Midbrain (tissue), 1 donor: ENCODE measurements around the gene NBAS.

ENCODE experiments used
- DNase-seq: peaks from one replicate; lab custom pipeline; 2025; lab: John Stamatoyannopoulos, UW

NBAS gene

DNA sequence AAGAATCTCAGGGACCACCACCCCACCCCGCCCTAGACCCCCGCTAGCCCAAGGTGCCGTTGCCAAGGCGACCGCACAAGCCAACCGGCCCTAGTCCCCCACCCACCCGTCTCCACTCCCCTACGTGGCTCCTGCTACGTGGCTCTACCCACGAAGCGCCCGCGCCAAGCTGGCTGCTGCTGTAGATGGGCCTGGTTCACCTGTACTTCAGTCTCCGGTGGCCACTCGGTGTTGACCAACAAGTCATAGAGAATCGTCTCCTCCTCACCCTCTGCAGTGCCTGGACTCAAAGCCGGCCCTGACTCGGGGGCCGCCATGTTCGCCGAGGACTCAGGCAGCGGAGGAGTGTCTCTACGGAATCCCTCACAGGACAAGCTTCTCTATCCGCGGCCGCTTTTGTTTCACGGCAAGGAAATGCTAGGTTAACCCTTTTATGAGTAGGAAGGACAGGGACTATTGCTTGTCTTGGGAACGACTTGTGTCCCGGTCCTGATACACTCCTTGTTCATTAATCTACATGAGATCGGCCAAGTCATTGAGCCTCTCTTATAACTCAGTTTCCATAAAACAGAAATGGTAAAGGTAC, at the start of gene NBAS:
Gene NBAS, minus strand, starts transcription at position 347 of the 586 bp plus-strand sequence. Its CDS starts 30 bp downstream, at position 317.
- DNase-seq = peak; percentile 89

DNA sequence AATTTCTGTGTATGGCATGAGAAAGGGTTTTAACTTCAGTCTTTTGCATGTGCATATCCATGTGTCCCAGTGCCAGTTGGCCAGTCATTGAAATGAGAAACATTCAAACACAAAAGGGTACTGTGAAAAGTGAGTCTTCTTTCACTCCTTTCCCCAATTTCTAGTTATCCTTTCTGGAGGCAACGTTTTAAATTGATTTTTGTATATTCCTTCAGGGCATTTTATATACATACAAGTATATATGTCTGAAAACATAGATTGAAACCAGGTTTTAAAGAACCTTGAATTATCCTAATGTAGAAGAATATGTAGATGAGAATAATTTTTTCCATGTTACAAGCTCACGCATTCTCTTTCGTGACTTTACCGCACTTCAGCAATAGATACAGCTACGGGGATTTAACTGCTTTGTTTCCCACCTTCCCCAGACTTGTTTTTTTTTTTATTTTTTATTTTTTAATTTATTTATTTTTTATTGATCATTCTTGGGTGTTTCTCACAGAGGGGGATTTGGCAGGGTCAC, 49.4 kb upstream of the NBAS start:
- DNase-seq = no peak

DNA sequence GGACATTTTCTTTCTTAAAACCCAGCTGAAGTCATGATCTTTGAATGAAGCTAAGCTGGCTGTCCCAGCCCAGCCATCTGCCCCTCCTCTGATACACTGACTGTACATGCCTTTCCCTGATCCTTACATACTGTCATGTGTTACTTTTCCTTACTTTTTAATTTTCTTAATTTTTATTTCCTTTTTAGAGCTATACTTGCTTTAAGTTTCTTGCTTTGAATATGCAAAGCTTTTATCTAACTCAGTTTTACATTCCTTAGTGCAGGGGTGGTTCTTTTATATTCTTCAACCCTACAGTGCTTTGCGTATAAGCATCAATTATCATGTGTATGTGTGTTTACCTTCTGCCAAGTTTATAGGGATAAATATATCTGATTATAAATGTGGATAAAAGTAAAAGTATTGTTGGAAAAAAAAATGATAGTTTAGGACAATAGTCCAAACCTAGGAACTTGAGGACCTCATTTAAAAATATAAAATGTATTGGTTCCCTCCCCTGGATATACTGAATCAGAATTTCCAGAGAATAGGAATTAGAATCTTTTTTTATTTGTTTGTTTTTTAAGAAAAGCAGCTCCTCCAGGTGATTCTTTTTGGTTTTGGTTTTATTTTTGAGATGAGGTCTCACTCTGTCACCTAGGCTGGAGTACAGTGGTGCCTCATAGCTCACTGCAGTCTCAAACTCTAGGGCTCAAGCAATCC, 48.4 kb upstream of the NBAS start:
- no peak for DNase-seq

DNA sequence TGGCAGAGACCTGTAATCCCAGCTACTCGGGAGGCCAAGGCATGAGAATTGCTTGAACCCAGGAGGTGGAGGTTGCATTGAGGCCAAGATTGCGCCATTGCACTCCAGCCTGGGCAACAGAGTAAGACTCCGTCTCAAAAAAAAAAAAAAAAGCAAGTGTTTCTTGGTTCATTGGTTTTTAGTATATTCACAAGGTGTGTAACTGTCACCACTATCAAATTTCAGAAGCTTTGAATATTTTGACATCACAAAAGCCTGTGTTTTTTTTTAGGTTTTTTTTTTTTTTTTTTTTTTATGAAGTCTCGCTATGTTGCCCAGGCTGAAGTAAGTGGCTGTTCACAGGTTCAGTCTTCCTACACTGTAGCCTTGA, 47.2 kb upstream of the NBAS start:
- no peak for DNase-seq

DNA sequence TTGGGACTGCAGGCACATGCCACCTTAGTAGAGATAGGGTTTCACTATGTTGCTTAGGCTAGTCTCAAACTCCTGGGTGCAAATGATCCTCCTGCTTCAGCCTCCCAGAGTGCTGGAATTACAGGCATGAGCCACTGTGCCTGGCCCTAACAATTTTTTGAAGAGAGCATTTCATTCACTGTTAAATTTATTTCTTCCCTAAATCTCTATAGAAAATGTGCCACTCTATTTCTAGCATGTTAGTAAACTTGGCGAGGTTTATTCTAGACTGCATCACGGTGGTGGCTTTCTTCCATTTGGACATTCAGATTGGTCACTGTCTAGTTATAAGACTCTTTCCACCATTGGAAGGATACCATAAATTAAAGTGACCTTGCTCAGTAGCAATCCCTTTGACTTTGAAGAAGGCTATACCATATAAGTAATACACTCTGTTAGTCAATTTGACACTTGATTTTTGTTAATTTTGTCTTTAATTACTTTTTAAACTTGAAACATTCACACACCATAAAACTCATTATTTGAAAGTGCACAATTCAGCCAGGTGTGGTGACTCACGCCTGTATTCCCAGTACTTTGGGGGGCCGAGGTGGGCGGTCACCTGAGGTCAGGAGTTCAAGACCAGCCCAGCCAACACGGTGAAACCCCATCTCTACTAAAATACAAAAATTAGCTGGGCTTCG, 46.7 kb upstream of the NBAS start:
- no peak for DNase-seq

DNA sequence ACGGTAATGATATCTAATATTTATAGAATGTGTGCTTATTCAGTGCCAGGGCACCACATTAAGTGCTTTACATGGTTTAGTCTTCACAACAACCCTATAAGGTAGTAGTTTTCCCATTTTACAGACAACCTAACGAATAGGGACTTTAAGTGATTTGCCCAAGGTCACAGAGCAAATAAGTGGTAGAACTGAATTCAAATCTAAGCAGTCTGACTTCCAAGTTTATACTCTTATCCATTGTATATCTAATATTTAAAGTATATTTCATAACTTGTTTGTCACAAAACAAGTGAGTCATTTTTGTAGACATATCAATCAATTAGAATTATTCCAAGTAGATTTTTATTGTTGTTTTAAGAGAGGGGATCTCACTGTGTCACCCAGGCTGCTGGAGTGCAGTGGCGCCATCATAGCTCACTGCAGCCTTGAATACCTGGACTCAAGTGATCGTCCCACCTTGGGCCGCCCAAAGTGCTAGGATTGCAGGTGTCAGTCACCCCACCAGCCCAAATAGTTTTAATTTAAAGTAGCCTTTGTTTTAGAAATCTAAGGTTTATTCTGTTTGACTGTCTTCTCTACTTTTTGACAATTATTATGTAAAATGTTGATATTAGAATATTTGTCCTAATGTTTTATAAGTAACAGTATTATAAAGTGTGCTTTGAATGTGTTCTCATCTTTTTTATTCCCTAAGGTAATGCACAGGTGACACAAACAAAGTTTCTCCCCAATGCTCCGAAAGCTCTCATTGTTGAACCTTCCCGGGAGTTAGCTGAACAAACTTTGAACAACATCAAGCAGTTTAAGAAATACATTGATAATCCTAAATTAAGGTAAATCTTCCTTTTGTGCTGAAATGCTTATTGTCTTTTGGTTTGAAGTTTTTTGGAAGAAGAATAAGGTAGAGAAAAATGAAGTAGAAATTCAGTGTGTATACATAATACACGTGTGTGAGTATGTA, 45.6 kb upstream of the NBAS start:
- DNase-seq = no peak

DNA sequence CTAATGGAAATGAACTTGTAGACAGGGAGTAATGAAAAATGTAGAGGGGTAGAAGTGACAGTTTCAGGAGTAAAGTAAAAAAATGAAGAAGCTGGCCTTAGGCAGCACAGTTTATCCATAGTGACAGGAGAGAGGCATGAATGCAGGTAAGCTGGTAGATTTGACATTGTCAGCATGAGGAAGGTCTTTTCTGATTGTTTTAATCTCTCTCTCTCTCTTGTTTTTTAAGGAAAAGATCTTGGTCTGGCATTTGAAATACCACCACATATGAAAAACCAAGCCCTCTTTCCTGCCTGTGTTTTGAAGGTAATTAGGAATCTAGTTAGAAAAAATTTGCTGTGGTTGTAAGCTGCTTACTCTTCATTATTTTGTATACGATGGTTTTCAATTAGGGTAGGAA, 44.6 kb upstream of the NBAS start:
- no peak for DNase-seq

DNA sequence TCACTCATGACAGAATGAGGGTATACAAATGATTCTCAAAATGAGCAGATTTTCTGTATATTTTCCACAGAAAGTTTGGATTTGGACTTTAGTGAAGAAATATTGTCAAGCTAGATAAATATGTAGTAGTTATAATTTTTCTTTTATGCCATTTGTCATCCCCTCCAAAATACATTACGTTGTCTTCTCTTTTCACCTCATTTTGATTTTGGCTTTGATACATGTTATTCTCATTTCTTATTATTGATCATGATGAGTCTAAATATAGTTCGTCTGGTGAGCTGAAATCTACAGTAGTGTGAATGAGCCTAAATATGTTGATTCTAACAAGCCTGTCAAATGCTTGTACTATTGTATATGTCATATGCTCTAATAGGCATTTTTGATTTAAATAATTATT, 42.8 kb upstream of the NBAS start:
- no peak for DNase-seq

DNA sequence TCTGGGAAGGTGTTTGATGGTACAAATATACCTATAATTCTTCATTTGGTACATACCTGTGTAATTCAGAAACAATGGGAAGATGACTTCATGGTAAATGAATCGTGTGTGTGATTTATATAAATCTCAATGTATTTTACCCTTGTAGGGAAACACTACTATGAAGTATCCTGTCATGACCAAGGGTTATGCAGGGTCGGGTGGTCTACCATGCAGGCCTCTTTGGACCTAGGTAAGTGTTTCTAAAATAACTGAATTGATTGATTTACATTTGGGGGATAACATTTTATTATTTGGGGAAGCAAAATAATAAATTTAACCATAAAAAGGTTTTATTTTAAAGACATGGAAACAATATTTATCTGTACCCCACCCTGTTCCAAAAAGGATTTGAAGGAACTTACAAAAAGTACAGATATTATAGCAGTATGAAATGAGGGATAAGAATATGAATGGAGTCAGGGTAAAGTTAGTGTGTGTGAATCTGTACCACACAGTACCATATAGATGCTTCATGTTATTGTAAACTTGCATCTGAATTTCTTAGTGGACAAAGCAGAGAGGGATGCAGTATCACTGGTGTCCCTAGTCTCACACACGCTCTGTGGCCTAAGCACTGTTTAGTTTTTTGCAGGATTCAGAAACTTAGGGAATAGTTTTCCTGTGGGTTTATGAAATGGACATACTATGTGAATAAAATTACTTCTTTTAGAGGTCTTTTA, 42.1 kb upstream of the NBAS start:
- DNase-seq = no peak

DNA sequence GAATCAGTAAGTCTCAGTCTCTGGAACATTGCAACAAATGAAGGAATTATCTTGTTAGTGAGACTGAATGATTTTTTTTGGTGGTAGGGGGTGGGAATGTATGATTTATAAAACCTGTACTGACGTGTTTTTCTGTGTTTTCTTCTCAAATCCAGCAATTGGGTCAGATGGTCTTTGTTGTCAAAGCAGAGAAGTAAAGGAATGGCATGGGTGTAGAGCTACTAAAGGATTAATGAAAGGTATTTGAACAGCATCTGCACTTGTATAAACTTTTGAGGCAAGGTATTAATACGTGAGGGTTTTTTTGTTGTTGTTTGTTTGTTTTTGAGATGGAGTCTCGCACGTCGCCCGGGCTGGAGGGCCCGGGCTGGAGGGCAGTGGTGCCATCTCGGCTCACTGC, 41.3 kb upstream of the NBAS start:
- DNase-seq = no peak

DNA sequence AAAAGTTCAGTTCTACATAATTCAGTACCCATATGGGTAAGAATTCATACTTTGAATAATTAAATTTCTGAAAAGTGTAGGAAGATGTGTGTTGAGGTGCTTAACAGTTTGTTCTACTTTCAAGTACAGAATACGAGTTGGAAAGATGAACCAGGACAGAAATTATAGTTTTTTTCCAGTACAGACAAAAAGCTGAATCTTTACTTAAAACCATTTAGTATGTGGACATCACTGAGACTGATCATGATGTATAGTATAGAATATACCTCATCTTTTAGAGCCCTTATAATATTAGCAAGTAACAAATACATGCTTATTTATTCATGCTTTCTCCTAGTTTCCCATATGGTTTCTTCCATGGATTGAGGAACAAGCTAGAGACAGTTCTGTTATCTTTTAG, 40.5 kb upstream of the NBAS start:
- no peak for DNase-seq

DNA sequence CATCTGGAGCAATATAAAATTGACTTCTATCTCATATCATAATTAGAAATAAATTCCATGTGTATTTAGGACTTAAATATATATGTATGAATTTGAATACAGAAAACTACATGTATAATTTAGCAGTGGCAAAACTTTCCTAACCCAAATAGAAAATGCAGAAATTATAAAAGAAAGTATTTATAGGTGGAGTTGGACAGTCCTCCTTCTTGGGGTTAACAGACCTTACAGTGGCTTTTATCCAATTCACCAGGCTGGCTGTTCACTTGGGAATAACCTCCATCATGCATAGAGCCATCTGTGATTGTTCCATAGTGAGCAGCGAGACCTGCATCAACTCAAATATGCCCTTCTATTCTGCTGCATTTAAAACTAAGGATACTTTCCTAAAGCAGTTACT, 38.9 kb upstream of the NBAS start:
- no peak for DNase-seq

DNA sequence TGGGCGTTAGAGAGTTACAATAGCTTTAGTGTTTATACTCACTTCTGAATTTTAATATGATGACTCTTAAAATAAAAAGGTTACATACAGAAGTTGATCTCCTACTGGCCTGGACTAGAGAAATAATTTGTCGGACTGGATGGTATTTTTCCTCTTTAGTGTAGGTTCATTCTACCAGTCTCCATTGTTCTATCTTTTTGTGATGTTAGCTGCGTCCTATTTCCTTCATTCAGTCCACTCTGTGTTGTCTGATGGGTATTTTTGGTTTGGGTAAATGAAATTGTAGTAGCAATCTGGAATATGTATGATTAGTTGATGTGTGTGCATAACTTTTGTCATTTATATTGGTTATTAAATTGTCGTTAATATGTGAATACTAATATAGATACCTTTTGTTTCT, 35.8 kb upstream of the NBAS start:
- DNase-seq = no peak

DNA sequence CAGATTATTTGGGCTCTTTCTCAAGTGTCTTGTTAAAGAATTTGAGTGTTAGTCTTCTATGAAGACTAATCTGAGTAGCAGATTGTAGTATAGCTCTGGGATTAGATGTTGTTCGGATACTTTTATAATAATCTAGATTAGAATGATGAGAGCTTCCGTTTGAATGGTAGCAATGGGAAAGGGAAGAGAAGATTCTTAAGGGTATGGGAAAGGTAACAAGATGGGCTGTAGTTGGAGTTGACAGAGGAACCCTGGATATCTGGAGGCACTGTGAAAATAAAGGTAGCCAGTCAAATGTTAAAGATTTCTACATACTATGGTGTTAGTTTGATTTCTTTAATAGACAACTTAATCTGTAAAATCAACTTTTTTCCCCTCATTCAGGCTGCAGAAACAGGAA, 35.2 kb upstream of the NBAS start:
- DNase-seq = no peak

DNA sequence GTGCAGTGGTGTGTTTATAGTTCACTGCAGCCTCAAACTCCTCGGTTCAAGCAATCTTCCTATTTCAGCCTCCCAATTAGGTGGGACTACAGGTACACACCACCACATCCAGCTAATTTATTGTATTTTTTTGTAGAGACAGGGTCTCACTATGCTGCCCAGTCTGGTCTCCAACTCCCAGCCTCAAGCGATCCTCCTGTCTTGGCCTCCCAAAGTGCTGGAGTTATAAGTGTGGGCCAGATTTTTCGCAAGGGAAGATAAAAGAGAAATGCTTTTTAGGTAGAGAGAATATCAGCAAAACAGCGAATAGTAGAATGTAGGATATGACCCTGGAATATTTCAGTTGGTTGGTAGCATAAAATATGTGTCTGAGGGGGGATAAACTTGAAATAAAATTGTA, 34.8 kb upstream of the NBAS start:
- no peak for DNase-seq

DNA sequence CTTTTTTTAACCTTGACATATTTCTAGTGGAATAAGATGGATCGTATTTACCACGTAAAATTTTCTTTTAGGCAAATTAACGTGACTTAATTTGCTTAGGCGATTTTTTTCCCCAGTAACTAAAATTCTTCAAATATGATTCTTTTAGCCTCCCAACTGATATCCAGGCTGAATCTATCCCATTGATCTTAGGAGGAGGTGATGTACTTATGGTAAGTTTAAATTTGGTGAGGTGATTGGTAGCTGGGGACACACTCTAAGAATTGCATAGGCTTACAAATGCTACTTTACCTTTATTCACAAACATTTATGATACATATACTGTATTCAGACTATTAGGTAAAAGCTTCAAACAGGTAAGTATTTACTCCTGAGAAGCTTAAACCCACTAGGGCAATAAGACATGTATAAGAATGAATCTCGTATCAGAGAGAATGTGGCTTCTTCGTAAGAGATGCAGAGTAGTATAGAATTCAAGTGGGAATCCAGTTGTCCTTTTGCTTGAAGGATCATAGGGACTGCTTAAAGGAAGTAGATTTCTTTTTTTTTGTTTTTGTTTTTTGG, 34.3 kb upstream of the NBAS start:
- no peak for DNase-seq

DNA sequence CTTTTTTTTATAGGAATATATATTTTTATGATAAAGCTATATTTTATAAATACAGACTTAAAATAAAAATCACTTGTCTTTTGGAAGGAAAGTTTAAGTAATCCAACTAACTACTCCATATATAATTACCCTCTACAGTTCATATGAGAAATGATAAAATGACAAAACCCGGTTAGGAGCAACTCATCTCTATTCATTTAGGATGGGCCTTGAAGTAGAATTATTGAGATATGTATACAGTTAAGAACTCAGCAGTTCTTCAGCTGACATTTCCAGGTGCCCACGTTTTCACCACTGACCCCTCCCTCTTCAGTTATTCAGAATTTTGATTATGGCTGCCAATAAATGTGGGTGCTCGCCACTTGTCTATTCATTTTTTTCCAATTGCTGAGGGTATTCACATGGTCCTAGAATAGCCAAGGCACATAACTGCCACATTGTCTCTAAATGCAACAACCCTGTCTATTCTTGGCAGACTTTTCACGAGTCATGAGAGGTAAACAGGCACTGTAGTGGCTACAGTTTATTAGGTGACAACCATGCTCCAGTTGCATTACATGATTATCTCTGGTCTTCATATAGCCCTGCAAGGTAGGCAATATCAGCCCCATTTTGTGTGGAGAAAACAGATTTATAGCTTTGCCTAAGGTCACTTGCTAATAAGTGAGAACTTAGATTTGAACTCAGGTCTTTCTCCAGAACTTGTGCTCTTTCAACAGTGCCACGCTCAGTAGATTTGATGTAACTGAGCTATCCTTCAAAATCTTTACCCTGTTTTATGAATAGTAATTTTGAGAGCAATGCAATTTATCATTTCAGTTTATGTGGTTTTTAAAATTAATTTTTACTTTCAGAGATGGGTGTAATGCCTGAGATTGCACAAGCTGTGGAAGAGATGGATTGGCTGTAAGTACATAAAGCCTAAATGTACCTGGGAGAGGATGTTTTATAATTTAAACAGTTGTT, 33.4 kb upstream of the NBAS start:
- DNase-seq = no peak

DNA sequence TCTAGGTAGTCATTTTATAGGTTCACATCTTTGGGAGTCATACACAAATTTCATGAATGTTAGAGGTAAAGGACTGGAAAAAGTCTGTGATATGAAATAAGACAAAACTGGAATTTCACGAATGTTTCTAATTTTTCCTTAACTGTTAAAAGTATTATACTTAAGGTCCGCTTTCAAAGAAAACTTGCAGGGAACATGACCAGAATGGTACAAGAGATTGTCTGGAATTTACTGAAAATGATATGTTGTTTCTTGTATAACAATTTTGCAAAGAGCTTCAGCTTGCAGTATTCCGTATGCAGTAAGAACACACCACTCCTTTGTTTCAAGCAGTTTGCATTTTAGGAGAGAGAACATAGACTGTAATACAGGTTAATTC, 32.2 kb upstream of the NBAS start:
- DNase-seq = no peak

DNA sequence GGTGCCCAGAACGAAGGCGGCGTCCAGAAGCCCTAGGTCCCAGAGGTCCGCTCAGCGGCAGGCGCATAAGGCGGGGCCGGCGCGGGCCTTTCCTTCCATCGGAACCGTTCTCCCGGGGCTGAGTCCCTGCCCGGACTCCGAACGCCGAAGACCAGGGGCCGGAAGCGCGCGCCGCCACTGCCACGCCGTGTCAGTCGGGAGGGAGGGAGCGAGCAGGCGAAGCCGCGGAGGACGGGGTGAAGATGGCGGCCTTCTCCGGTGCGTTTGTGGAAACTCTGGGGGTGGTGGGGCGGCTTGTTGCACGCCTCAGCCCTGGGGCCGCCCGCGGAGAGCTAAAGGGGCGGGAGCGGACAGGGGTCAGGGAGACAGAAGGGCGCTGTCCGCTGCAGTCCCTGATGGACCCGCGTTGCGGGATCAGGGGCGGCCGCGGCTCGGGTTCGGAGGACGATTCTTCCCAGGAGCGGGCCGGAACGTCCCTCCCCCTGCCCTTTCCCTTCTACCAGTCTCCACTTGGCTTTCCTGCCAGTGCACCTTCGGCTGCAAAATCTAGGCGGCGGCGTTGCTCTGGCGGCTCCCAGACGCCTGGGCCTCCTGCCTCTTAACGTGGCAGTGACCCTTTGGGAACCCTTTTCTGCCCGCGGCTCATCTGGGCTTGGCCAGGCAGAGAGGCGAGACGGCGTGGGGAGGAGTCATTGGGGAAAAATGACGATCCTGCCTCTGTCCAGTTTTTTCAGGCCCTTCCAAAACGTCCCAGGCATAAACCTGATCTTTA, 30.7 kb upstream of the NBAS start, which contains the start of gene DDX1:
Gene DDX1, plus strand, starts transcription at position 177 of the 772 bp plus-strand sequence. Its CDS starts 66 bp downstream, at position 243.
- peak; percentile 86 for DNase-seq
